ENCODE data around the gene CDH19. TPM values are rescaled to one million over a fixed set of nuclear protein-coding genes. Genes with fewer than 3 reads are reported as not detected.

The CDH19 gene, protein sequence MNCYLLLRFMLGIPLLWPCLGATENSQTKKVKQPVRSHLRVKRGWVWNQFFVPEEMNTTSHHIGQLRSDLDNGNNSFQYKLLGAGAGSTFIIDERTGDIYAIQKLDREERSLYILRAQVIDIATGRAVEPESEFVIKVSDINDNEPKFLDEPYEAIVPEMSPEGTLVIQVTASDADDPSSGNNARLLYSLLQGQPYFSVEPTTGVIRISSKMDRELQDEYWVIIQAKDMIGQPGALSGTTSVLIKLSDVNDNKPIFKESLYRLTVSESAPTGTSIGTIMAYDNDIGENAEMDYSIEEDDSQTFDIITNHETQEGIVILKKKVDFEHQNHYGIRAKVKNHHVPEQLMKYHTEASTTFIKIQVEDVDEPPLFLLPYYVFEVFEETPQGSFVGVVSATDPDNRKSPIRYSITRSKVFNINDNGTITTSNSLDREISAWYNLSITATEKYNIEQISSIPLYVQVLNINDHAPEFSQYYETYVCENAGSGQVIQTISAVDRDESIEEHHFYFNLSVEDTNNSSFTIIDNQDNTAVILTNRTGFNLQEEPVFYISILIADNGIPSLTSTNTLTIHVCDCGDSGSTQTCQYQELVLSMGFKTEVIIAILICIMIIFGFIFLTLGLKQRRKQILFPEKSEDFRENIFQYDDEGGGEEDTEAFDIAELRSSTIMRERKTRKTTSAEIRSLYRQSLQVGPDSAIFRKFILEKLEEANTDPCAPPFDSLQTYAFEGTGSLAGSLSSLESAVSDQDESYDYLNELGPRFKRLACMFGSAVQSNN
- polyA plus RNA-seq (ENCODE audit: insufficient read length in 4 of 4), result under 1 TPM; 0.23 to 0.61 (median 0.40) TPM

- DNase-seq (ENCODE audit: low read depth in 4 of 4, low spot score in 2 of 4), result no peak
Observed at GRCh38 chr18:66603941-66604627, at the start of gene CDH19. TSS of gene CDH19 (minus strand) at chr18:66604090. CDS start at chr18:66572204, 31,886 bp downstream.

DNA sequence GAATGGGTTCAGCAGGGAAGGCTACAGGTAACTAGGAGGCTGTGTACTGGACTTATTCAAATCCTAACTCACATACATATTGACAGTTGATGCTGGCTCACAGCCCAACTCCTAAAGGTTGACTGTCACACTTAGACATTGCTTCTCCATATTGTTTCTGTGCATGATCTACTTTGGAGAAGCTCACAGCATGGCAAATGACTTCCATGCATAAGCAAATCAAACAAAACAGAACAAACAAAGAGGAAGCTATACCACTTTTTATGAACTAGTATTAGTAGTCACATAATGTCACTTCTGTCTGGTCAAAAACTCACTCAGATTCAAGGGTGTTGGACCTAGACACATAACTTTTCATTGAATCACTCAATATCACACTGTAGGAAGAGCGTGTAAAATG lies 43.8 kb upstream of the CDH19 start:
- no peak for DNase-seq (ENCODE audit: low read depth in 4 of 4, low spot score in 2 of 4)

GRCh38 chr18:66646609-66647008 lies 42.7 kb upstream of the CDH19 start:
- DNase-seq (ENCODE audit: low read depth in 4 of 4, low spot score in 2 of 4), result no peak

- DNase-seq (ENCODE audit: low read depth in 4 of 4, low spot score in 2 of 4), result no peak
Observed at GRCh38 chr18:66645983-66646382, 42.1 kb upstream of the CDH19 start.

- DNase-seq (ENCODE audit: low read depth in 4 of 4, low spot score in 2 of 4), result no peak
Observed at GRCh38 chr18:66641056-66641455, 37.2 kb upstream of the CDH19 start.

- no peak for DNase-seq (ENCODE audit: low read depth in 4 of 4, low spot score in 2 of 4)
Observed at GRCh38 chr18:66640431-66640830, 36.5 kb upstream of the CDH19 start.

GRCh38 chr18:66638856-66639629 lies 35.2 kb upstream of the CDH19 start:
- no peak for DNase-seq (ENCODE audit: low read depth in 4 of 4, low spot score in 2 of 4)

- DNase-seq (ENCODE audit: low read depth in 4 of 4, low spot score in 2 of 4), result no peak
Observed at GRCh38 chr18:66635342-66635741, 31.5 kb upstream of the CDH19 start.

- DNase-seq (ENCODE audit: low read depth in 4 of 4, low spot score in 2 of 4), result no peak
Observed at GRCh38 chr18:66632756-66633155, 28.9 kb upstream of the CDH19 start.

- DNase-seq (ENCODE audit: low read depth in 4 of 4, low spot score in 2 of 4), result no peak
Observed at GRCh38 chr18:66630831-66631230, 26.9 kb upstream of the CDH19 start.

DNA sequence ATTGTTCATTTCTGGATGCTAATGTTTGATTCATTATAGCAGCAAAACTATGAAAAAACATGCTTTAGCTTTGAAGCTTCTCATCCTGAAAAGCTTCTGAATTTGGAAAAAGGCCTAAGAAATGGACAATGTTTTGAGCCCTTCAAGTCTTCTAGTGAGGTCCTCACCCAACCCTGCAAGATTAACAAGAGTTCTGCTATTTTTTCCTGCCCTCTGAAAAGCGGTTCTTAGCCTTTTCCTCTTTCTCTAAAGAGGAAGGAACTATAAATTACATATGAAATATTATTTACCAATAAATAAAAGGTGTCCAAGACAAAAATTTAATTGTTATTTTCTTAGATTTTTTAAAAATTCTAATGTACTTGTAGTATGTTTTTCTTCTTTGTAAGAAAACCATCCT lies 19.9 kb upstream of the CDH19 start:
- no peak for DNase-seq (ENCODE audit: low read depth in 4 of 4, low spot score in 2 of 4)

- no peak for DNase-seq (ENCODE audit: low read depth in 4 of 4, low spot score in 2 of 4)
Observed at GRCh38 chr18:66621816-66622576, 18.1 kb upstream of the CDH19 start.

DNA sequence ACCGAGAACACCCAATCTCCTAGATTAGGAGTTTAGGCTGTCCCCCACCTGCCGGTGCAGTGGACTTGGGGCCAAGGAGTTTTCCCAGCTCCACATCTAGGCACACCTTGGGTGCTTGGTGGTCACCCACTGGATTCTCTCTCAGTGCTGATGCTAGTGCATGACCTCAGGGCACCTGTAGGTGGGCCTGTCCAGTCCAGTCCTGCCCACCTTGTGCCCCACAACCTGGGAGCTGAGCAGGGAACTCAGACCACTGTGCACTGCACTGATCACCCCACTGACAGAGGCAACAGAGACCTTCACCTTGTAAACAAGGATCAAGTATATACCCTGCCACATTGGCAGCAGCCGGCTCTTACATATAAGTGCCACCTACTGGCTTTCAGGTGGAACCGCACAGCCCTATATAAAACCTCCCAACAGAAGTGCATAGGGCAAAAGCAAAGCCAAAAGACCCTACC lies 12.7 kb upstream of the CDH19 start:
- no peak for DNase-seq (ENCODE audit: low read depth in 4 of 4, low spot score in 2 of 4)

DNA sequence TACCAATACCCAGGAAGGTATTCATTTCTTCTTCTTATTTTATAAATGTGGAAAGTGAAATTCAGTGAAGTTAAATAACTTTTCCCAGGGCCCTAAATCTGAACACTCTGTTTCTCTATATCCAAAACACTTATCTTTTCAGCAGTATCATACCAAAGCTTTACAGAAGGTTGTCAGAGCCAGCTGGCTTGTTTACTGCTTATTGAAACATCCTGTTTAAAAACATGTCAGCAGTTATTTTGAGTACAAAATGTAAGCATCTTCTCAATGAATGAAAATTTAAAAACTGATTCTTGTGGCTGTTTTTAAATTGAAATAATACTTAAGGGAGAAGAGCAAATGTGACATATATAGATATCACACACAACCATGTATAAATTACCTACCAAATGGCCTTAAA lies 11.3 kb upstream of the CDH19 start:
- DNase-seq (ENCODE audit: low read depth in 4 of 4, low spot score in 2 of 4), result no peak

- DNase-seq (ENCODE audit: low read depth in 4 of 4, low spot score in 2 of 4), result no peak
Observed at GRCh38 chr18:66607632-66608031, 3.7 kb upstream of the CDH19 start.

GRCh38 chr18:66601649-66602048 lies 2.2 kb downstream of the CDH19 start:
- no peak for DNase-seq (ENCODE audit: low read depth in 4 of 4, low spot score in 2 of 4)

- DNase-seq (ENCODE audit: low read depth in 4 of 4, low spot score in 2 of 4), result no peak
Observed at GRCh38 chr18:66599190-66599589, 4.7 kb downstream of the CDH19 start.

- no peak for DNase-seq (ENCODE audit: low read depth in 4 of 4, low spot score in 2 of 4)
Observed at GRCh38 chr18:66587430-66587829, 16.5 kb downstream of the CDH19 start.

DNA sequence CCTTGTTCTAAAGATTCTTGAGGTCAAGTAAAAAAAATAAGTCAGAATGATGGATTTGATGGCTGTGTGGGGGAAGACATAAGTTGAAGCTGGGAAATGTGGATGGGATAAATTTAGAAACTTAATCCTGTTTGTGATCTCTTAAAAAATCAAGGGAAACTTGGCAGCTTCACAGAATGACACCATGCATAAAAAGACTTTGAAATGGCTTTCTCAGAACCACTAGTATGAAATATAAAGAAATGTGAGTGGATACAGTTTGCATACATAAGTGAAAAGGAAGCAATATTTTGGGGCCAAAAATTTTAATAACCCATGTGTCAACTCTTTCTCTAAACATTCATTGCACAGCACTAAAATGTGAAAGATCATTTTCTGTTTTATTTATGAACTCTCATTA lies 21.7 kb downstream of the CDH19 start:
- DNase-seq (ENCODE audit: low read depth in 4 of 4, low spot score in 2 of 4), result no peak

GRCh38 chr18:66575263-66575662 lies 28.6 kb downstream of the CDH19 start:
- DNase-seq (ENCODE audit: low read depth in 4 of 4, low spot score in 2 of 4), result no peak
